HFFc6 (cell line): ENCODE measurements around the gene INKA2. TPM values are rescaled to one million over a fixed set of nuclear protein-coding genes. Genes with fewer than 3 reads are reported as not detected.
A peak's percentile ranks its signal among the peaks of the same experiment; 100 is the strongest.

Experiments
- DNase-seq: peaks from one replicate; pipeline ENCODE4 v3.0.0-alpha.2; 2018
- H3K27ac Mint-ChIP-seq: 2 replicates; pipeline ENCODE4 v1.8.0; 2020; ENCODE audit warnings: mild to moderate bottlenecking, mixed read lengths
- H3K27me3 Mint-ChIP-seq: 2 replicates; pipeline ENCODE4 v1.8.0; 2021; ENCODE audit warnings: mild to moderate bottlenecking, moderate library complexity, mixed read lengths; ENCODE audit not compliant: insufficient read depth
- H3K36me3 Mint-ChIP-seq: 2 replicates; pipeline ENCODE4 v1.8.0; 2021; ENCODE audit warnings: low read depth, mixed read lengths
- H3K4me1 Mint-ChIP-seq: 2 replicates; pipeline ENCODE4 v1.8.0; 2020; ENCODE audit warnings: low read depth, mixed read lengths
- H3K4me3 Mint-ChIP-seq: 2 replicates; pipeline ENCODE4 v1.8.0; 2020; ENCODE audit warnings: mild to moderate bottlenecking, moderate library complexity, mixed read lengths
- H3K9me3 Mint-ChIP-seq: 2 replicates; pipeline ENCODE4 v1.8.0; 2020; ENCODE audit warnings: mild to moderate bottlenecking, mixed read lengths
- total RNA-seq, 6 experiments: library from RNA; stranded (reverse); fragmentation: NEBNext Ultra II Directional; extraction: Animal tissue kit (Norgen Biotek cat#: 25700); gene quantifications; 2 replicates in 1 of 6; 3 replicates in 5 of 6; pipeline ENCODE4 v1.2.3, GENCODE V29; 2021
- TF ChIP-seq, protein P1 (sequence below): fragments of 200-600 bp; sonication (generic); IDR thresholded peaks from 2 replicates; pipeline ENCODE4 v1.5.0; 2021; ENCODE audit warnings: antibody characterized with exemption, mild to moderate bottlenecking

The INKA2 gene
- total RNA-seq, 6 experiments from 2014 or later = 1.7 to 3.5 (median 2.6) TPM

DNA sequence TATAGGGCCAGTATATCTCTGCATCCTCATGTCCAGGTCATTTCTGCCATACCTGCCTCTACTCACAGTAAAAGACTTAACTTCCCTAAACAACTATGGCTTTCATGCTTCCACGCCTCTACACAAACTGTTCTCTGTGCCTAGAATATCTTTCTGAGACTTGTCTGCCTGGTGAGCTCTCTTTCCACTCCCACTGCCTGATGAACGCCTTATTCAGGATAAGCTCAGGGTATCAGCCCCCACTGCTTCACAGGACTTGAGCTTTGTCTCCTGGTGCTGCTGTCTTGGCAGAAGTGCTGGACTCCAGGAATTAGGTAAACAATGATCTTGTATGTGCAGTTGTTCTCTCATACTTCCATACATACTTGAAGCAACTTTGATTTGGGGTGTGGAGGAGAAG lies 11.7 kb upstream of the INKA2 start:
- Mint-ChIP-seq H3K27ac (no peak overlapping the region), H3K36me3 (no peaks in the 10 kb centered on the region; the same call in 1 of the 2 replicates)

DNA sequence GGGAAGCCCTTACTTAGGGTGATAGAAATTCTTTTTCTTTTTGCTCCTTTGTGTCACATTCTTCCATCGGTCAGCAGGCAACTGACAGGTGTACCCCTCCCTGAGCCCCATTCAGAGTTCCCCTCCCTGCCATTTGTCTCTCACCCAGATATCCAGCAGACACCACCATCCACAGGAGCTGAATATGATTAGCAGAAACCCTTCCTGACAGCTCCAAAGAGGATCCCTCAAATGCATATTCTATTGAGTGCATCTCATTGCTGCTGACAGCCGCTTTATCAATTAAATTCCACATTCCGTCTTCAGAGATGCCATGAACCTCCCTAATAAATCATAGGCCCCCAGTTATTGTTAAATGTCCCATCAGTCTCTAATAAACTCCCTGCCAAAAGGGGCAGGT lies 10.4 kb upstream of the INKA2 start:
- Mint-ChIP-seq H3K9me3 (no peaks in the 10 kb centered on the region), H3K4me3 (no peak overlapping the region), H3K27ac (no peak overlapping the region), H3K4me1 (peaks cover 27% of the 10 kb centered on the region), H3K36me3 (no peaks in the 10 kb centered on the region; the same call in 1 of the 2 replicates), H3K27me3 (no peaks in the 10 kb centered on the region; the same call in 1 of the 2 replicates)
- DNase-seq = no peak
- TF ChIP-seq, protein P1, sequence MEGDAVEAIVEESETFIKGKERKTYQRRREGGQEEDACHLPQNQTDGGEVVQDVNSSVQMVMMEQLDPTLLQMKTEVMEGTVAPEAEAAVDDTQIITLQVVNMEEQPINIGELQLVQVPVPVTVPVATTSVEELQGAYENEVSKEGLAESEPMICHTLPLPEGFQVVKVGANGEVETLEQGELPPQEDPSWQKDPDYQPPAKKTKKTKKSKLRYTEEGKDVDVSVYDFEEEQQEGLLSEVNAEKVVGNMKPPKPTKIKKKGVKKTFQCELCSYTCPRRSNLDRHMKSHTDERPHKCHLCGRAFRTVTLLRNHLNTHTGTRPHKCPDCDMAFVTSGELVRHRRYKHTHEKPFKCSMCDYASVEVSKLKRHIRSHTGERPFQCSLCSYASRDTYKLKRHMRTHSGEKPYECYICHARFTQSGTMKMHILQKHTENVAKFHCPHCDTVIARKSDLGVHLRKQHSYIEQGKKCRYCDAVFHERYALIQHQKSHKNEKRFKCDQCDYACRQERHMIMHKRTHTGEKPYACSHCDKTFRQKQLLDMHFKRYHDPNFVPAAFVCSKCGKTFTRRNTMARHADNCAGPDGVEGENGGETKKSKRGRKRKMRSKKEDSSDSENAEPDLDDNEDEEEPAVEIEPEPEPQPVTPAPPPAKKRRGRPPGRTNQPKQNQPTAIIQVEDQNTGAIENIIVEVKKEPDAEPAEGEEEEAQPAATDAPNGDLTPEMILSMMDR = no peak

More for the DNA sequence above, 11.7 kb upstream of the INKA2 start:
- DNase-seq = no peak
- TF ChIP-seq, protein P1 = no peak
- peaks cover 30% of the 10 kb centered on the region for H3K4me1 Mint-ChIP-seq
- H3K4me3 Mint-ChIP-seq = no peak overlapping the region
- no peaks in the 10 kb centered on the region for H3K9me3 Mint-ChIP-seq
- H3K27me3 Mint-ChIP-seq = no peaks in the 10 kb centered on the region; the same call in 1 of the 2 replicates

DNA sequence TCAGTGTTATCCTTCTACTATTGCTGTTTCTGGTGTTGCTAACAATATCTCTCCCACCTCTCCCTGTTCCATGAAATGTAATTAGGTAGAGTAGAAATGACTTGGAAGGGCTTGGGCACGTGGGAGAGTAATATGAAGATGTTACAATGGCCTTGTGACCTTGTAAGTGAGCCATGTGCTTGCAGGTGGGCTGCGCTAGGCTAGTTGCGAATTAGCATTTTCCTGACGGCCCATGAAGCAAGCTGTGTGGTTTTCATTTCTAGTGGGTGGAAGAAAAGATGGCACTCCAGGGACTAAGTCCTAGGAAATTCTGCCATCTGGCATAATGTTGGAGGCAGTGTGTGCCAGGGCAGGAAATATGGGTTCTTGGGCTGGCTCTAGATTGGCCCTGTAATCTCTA lies 8.8 kb upstream of the INKA2 start:
- no peaks in the 10 kb centered on the region for H3K36me3 Mint-ChIP-seq
- DNase-seq = no peak
- TF ChIP-seq, protein P1 = no peak
- H3K4me3 Mint-ChIP-seq = no peak overlapping the region
- peaks cover 32% of the 10 kb centered on the region for H3K4me1 Mint-ChIP-seq
- H3K27me3 Mint-ChIP-seq = no peaks in the 10 kb centered on the region; the same call in 1 of the 2 replicates
- no peak overlapping the region for H3K27ac Mint-ChIP-seq
- H3K9me3 Mint-ChIP-seq = no peaks in the 10 kb centered on the region

DNA sequence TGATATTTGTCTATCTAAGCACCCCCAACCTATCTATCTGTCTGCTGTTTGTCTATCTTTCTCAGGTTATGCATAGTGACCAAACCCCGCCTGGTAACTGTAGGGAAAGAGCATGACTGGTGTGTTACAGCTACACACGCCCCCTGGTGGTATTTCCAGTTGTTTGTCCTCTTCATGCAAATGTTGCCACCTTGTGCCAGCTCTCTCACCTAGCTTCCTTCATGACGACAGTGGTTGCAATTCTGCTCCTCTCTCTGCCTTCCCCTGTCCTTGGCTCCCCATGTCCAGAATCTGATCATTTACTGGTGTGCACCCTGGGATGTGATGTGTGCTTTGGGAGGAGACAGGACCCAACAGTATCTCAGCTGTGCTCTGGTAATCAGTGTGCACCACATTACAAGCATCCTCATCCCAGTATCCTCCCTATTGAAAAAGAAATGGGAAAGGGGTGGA lies 8.1 kb upstream of the INKA2 start:
- Mint-ChIP-seq H3K27ac (no peak overlapping the region), H3K4me3 (no peak overlapping the region), H3K4me1 (peaks cover 38% of the 10 kb centered on the region), H3K27me3 (no peaks in the 10 kb centered on the region; the same call in 1 of the 2 replicates), H3K9me3 (no peaks in the 10 kb centered on the region), H3K36me3 (no peaks in the 10 kb centered on the region)
- TF ChIP-seq, protein P1 = peak; percentile 86
- DNase-seq = peak; percentile 73

DNA sequence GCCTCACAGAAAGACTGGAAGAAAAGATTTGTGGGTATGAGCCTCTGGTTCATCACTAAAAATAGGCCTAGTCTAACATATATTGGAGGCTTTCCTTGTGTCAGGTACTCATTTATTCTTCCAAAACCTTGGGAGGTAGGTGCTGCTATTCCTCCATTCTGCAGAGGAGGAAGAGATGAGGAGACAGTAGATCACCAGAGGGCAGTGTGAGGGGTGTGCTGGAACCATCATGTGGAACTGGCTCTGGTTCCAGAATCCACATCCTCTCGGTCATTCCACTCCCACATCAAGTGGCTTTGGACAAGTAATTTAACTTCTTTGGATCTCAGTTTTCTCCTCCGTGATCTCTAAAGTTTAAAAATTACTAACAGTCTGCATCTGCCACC lies 7.4 kb upstream of the INKA2 start:
- Mint-ChIP-seq H3K4me3 (no peak overlapping the region), H3K4me1 (peaks cover 42% of the 10 kb centered on the region), H3K9me3 (no peaks in the 10 kb centered on the region), H3K27me3 (no peaks in the 10 kb centered on the region; the same call in 1 of the 2 replicates), H3K27ac (peak overlapping the region; percentile 8), H3K36me3 (no peaks in the 10 kb centered on the region)
- TF ChIP-seq, protein P1 = no peak
- DNase-seq = no peak
